Natural killer cell treated with Interleukin-12 subunit alpha and Interleukin-12 subunit beta and Interleukin-15 and Interleukin-18, amount 100 ng/mL, for 72 hours (primary cell): ENCODE results near the gene HLA-DQB2. TPM values are rescaled to one million over a fixed set of nuclear protein-coding genes. Genes with fewer than 3 reads are reported as not detected.
"Not testable (repeated sequence)": the region's sequence is repeated elsewhere in the genome, so short reads cannot be mapped to it uniquely, and the experiment has no call there.

Source experiments
- ATAC-seq, 2 donors: fragments of 150-1000 bp; cut with Tn5 transposase in 1 of 2; sonication (Bioruptor Pico), chemical (Tn5 transposase) in 1 of 2; 2 replicates each; pipeline ENCODE4 v1.10.0; 2021
- DNase-seq: peaks from one replicate; pipeline ENCODE4 v3.0.0; 2022; ENCODE audit warnings: low spot score
- H3K27ac Mint-ChIP-seq, 2 donors: 1 replicate in 1 of 2; 2 replicates in 1 of 2; pipeline ENCODE4 v1.8.0; 2022; ENCODE audit warnings: mixed read lengths in 2 of 2, mild to moderate bottlenecking in 1 of 2, moderate library complexity in 1 of 2
- H3K27me3 Mint-ChIP-seq, 2 donors: 1 replicate in 1 of 2; 2 replicates in 1 of 2; pipeline ENCODE4 v1.8.0; 2022; ENCODE audit warnings: mixed read lengths in 2 of 2
- H3K36me3 Mint-ChIP-seq: one replicate; pipeline ENCODE4 v1.8.0; 2022; ENCODE audit warnings: mixed read lengths
- H3K4me1 Mint-ChIP-seq, 2 donors: 1 replicate in 1 of 2; 2 replicates in 1 of 2; pipeline ENCODE4 v1.8.0; 2022; ENCODE audit warnings: low read depth in 2 of 2, mixed read lengths in 2 of 2, mild to moderate bottlenecking in 1 of 2
- H3K4me3 Mint-ChIP-seq: one replicate; pipeline ENCODE4 v1.8.0; 2022; ENCODE audit warnings: mixed read lengths
- H3K9me3 Mint-ChIP-seq: 2 replicates; pipeline ENCODE4 v1.8.0; 2022; ENCODE audit warnings: mixed read lengths
- total RNA-seq, 2 donors: library from RNA; stranded (reverse); gene quantifications; one replicate each; pipeline ENCODE4 v1.2.3, GENCODE V29; 2022

HLA-DQB2 gene
- total RNA-seq, 2 donors from 2014 or later: 0.88 to 7.4 TPM

- DNase-seq: no peak
- Mint-ChIP-seq H3K36me3 (no peaks in the 10 kb centered on the region), H3K27me3 (peaks cover 28 to 31% of the 10 kb centered on the region in 2 donors), H3K4me3 (no peak overlapping the region), H3K9me3 (no peaks in the 10 kb centered on the region), H3K4me1 (no peaks in the 10 kb centered on the region), H3K27ac (no peak overlapping the region)
- no peak for ATAC-seq
Measured at GRCh38 chr6:32779036-32779435, 15.7 kb upstream of the HLA-DQB2 start.

DNA sequence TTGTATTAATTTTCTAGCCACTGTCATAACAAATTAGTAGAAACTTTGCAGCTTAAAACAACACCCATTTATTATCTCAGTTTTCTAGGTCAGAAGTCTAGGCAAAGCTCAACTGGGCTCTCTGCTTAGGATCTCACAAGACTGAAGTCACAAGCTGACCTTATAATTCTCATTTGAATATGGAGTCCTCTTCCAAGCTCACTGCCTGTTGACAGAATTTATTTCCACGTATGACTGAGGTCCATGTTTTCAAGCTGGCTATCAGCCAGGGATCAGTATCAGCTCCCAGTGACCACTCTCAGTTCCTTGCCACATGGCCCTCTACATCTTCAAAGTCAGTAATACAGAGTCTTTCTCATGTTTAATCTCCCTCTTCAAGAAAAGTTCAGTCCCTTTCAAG is 11.7 kb upstream of the HLA-DQB2 start:
- H3K9me3 Mint-ChIP-seq: no peaks in the 10 kb centered on the region
- peaks cover 35 to 41% of the 10 kb centered on the region in 2 donors for H3K27me3 Mint-ChIP-seq
- DNase-seq: no peak
- no peaks in the 10 kb centered on the region for H3K36me3 Mint-ChIP-seq
- H3K27ac Mint-ChIP-seq: no peak overlapping the region
- ATAC-seq: no peak
- no peaks in the 10 kb centered on the region for H3K4me1 Mint-ChIP-seq
- H3K4me3 Mint-ChIP-seq: no peak overlapping the region

DNA sequence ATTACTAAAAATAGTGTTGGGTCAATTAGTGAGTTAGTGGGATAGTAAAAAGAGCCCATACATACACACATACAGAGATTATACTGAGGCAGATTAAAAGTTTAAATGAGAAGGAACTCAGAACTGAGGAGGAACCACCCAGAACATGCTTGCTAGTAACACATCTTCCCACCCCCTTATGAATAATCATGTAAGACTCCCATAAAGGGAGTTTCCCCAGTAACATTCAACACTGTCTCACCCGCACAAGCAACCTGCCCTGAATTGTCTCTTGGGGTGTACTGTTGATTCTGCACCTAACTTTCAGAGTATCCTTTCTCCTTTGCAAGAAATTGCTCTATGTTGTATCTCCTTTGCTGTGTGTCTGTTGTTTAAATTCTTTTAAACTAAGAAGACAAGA is 11.1 kb upstream of the HLA-DQB2 start:
- Mint-ChIP-seq H3K36me3 (no peaks in the 10 kb centered on the region), H3K4me1 (no peaks in the 10 kb centered on the region), H3K27ac (no peak overlapping the region), H3K27me3 (peaks cover 36 to 42% of the 10 kb centered on the region in 2 donors), H3K9me3 (no peaks in the 10 kb centered on the region), H3K4me3 (no peak overlapping the region)
- no peak for DNase-seq
- no peak for ATAC-seq

DNA sequence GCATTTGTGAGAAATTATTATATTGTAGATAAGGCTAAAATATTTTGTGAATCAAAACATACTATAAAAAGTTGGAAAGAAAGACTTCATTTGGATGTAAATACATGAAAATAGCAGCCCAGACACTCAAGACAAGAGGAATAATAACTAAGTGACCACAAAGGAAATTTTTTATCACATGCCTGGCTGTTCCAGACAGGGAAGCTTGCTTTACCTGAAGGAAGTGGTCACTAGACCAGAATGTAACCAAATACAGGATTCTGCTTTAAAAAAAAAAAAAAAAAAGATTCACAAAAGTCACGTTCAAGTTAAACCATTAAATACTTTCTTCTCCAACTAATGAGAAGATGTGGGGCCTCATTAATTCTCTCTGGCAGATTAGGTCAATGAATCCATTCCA is 9.3 kb upstream of the HLA-DQB2 start:
- no peak for DNase-seq
- Mint-ChIP-seq H3K4me3 (no peak overlapping the region), H3K4me1 (no peaks in the 10 kb centered on the region), H3K36me3 (no peaks in the 10 kb centered on the region), H3K27ac (no peak overlapping the region), H3K27me3 (peaks cover 42 to 53% of the 10 kb centered on the region in 2 donors), H3K9me3 (no peaks in the 10 kb centered on the region)
- no peak for ATAC-seq

- no peaks in the 10 kb centered on the region for H3K9me3 Mint-ChIP-seq
- H3K27ac Mint-ChIP-seq: no peak overlapping the region
- DNase-seq: no peak
- no peaks in the 10 kb centered on the region for H3K4me1 Mint-ChIP-seq
- no peaks in the 10 kb centered on the region for H3K36me3 Mint-ChIP-seq
- ATAC-seq: no peak
- H3K27me3 Mint-ChIP-seq: peaks cover 36% of the 10 kb centered on the region in 2 donors
- H3K4me3 Mint-ChIP-seq: no peak overlapping the region
Measured at GRCh38 chr6:32764048-32764447, 716 bp upstream of the HLA-DQB2 start.

DNA sequence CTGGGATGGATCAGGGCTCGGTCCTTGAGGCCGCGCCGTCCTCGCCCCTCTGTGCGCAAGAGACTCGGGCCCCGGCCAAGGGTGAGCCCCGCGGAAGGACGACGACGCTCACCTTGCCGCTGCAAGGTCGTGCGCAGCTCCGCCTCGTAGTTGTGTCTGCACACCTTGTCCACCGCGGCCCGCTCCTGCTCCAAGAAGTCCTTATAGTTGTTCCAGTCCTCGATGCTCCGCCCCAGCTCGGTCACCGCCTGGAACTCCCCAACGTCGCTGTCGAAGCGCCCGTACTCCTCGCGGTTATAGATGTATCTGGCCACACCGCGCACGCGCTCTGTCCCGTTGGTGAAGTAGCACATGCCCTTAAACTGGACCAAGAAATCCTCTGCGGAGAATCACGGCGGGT is 1.8 kb downstream of the HLA-DQB2 start:
- Mint-ChIP-seq H3K27ac (no peak overlapping the region), H3K4me3 (peak overlapping the region; percentile 41), H3K36me3 (no peaks in the 10 kb centered on the region), H3K4me1 (no peaks in the 10 kb centered on the region), H3K9me3 (no peaks in the 10 kb centered on the region), H3K27me3 (peaks cover 16 to 33% of the 10 kb centered on the region in 2 donors)
- ATAC-seq (no peak), DNase-seq (no peak)

DNA sequence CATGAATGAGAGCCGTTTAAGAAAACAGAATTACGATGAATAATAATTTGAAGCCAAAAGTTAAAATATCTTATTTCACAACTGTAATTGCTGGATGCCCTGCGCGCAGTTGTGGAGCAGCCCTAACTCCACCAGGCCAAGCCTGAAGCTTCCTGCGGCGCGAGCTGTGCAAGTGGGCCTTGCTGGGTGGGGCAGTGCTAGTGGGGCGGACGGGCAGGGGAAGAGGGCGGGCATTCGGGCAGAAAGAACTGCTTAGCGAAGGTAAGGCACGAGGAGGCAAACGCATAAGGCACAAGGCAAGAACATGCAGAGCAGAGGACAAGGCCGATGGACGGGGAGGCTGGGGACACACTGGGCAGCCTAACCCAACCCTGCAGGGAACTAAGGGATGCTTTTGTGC is 2.3 kb downstream of the HLA-DQB2 start:
- Mint-ChIP-seq H3K36me3 (no peaks in the 10 kb centered on the region), H3K9me3 (no peaks in the 10 kb centered on the region), H3K4me1 (no peaks in the 10 kb centered on the region), H3K27me3 (peaks cover 11 to 35% of the 10 kb centered on the region in 2 donors), H3K27ac (no peak overlapping the region), H3K4me3 (peak overlapping the region; percentile 44)
- peak in 1 of 2 donors; percentile 71 for ATAC-seq
- no peak for DNase-seq

GRCh38 chr6:32759669-32760068 is 3.7 kb downstream of the HLA-DQB2 start:
- ATAC-seq: no peak
- H3K36me3 Mint-ChIP-seq: no peaks in the 10 kb centered on the region
- no peak overlapping the region for H3K27ac Mint-ChIP-seq
- H3K9me3 Mint-ChIP-seq: no peaks in the 10 kb centered on the region
- no peak for DNase-seq
- H3K27me3 Mint-ChIP-seq: peaks cover 15 to 40% of the 10 kb centered on the region in 2 donors
- no peaks in the 10 kb centered on the region for H3K4me1 Mint-ChIP-seq
- H3K4me3 Mint-ChIP-seq: no peak overlapping the region

- no peak for ATAC-seq
- H3K4me1 Mint-ChIP-seq: no peaks in the 10 kb centered on the region
- H3K27ac Mint-ChIP-seq: no peak overlapping the region
- H3K9me3 Mint-ChIP-seq: no peaks in the 10 kb centered on the region
- H3K36me3 Mint-ChIP-seq: no peaks in the 10 kb centered on the region
- peaks cover 39 to 53% of the 10 kb centered on the region in 2 donors for H3K27me3 Mint-ChIP-seq
- DNase-seq: no peak
- H3K4me3 Mint-ChIP-seq: no peak overlapping the region
Measured at GRCh38 chr6:32752580-32752979, 10.8 kb downstream of the HLA-DQB2 start.

GRCh38 chr6:32745649-32746048 is 17.7 kb downstream of the HLA-DQB2 start:
- DNase-seq, H3K9me3 Mint-ChIP-seq, H3K27ac Mint-ChIP-seq, H3K36me3 Mint-ChIP-seq, H3K4me3 Mint-ChIP-seq: not testable (repeated sequence)
- peaks cover 10 to 18% of the 10 kb centered on the region in 2 donors for H3K27me3 Mint-ChIP-seq
- H3K4me1 Mint-ChIP-seq: peaks cover 13 to 14% of the 10 kb centered on the region in 2 donors
- peak; percentile 46 to 56 for ATAC-seq

DNA sequence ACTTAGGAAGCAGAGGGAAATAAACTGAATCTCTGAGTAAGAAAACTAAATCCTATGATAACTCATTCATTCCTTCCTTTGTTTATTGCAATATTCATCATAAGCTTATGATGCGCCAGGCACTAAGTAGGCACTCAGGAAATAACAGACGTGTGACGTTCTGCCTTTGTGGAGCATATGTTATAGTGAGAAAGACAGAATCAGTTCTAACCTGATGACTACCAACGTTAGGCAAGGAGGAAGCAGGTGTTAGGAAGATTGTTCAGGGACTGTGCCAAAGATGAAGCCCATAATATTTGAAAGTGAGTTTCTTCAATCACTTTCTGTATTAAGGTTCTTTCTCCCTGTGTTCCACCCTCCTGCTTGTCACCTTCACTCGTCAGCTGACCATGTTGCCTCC is 18.6 kb downstream of the HLA-DQB2 start:
- Mint-ChIP-seq H3K4me3 (no peak overlapping the region), H3K36me3 (no peaks in the 10 kb centered on the region), H3K4me1 (peaks cover 13 to 14% of the 10 kb centered on the region in 2 donors), H3K27me3 (peaks cover 10 to 18% of the 10 kb centered on the region in 2 donors), H3K27ac (no peak overlapping the region), H3K9me3 (no peaks in the 10 kb centered on the region)
- ATAC-seq: no peak
- no peak for DNase-seq

DNA sequence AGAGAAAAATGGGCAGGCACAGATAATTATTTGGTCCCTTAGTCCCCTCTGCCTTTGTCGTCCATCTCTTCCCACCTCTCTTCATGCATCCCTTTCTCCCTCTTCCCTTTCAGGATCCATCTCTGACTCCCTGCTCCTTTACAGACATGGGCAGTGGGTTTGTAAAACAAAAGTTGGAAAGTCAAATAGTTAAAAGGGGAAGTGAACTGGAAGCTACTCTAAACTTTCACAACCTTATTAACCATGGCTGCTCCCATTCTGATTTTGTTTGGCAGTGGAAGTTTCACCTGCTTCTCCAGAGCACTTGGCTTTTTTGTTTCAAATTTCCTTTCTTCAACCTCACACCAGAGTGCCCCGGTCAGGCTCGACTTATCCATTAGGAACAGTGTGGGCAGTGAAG is 21.0 kb downstream of the HLA-DQB2 start:
- H3K27me3 Mint-ChIP-seq: peaks cover 10 to 22% of the 10 kb centered on the region in 2 donors

DNA sequence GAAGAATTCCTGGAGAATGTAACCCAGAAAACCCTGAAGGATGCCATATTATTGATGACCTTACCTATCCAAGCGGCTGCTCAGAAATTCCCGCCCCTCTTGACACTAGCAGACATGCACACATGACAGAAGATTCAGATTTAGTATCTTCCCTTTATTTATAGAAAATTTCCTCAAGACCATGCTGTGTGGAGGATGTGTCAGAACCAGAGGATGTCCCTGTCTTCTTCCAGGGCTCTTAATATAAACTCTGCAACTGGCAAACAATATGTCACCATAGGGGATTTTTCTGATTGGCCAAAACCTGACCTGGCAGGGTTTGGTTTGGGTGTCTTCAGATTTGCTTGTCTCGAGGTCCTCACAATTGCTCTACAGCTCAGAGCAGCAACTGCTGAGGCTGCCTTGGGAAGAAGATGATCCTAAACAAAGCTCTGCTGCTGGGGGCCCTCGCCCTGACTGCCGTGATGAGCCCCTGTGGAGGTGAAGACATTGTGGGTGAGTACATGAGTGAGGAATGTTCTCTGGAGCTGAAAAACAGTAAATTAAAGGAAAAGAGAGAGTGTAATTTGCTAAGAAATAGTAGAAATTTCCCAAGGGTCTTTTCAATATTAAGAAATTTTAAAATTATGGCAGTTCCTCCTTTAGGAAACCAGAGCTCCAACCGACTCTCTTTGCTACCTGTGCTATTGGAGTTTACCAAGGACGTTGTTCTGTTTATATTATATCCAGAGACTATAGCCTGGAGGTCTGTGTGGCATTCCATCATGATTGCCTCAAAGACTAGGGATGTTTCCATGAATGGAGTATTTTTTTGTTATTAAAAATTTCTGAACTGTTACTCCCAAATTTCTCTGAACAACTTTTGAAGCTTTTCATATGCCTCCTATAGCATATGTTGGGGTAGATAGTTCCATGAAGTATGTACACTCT is 22.0 kb downstream of the HLA-DQB2 start, which contains the start of gene HLA-DQA2:
HLA-DQA2 (plus strand) TSS at position 361 of the 930 bp plus-strand sequence; CDS start at position 414, 53 bp downstream.
- Mint-ChIP-seq H3K9me3 (no peaks in the 10 kb centered on the region), H3K4me1 (peaks cover 13 to 14% of the 10 kb centered on the region in 2 donors), H3K27ac (no peak within 1 kb of the TSS), H3K36me3 (no peaks in the 10 kb centered on the region), H3K4me3 (no peak within 1 kb of the TSS), H3K27me3 (peaks cover 10 to 22% of the 10 kb centered on the region in 2 donors)
- ATAC-seq (no peak), DNase-seq (no peak)

More for the DNA sequence above, 21.0 kb downstream of the HLA-DQB2 start:
- H3K27ac Mint-ChIP-seq: no peak overlapping the region
- no peaks in the 10 kb centered on the region for H3K36me3 Mint-ChIP-seq
- no peak overlapping the region for H3K4me3 Mint-ChIP-seq
- no peak for ATAC-seq
- DNase-seq: no peak
- H3K9me3 Mint-ChIP-seq: no peaks in the 10 kb centered on the region
- H3K4me1 Mint-ChIP-seq: peaks cover 13 to 14% of the 10 kb centered on the region in 2 donors

DNA sequence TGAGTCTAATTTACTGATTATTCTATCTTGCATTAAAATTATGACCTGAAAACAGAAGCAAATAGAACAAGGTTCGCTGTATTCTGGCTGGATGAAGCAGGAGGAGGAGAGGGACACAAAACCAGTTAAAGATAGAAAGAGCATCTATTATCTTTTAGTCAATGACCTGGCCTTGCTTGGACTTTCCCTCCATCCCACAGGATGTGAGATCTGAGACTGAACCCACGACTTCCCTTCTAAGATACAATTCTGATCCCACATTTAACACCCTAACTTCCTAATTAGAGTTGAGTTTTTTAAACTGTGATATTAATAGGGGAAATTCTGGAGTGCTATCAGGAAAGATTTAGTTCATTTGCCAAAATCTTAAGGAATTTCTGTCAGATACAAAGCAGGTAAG is 25.2 kb downstream of the HLA-DQB2 start:
- H3K27me3 Mint-ChIP-seq: peaks cover 20 to 23% of the 10 kb centered on the region in 2 donors
- no peak overlapping the region for H3K4me3 Mint-ChIP-seq
- no peaks in the 10 kb centered on the region for H3K36me3 Mint-ChIP-seq
- H3K27ac Mint-ChIP-seq: no peak overlapping the region
- ATAC-seq (no peak), DNase-seq (no peak)
- H3K9me3 Mint-ChIP-seq: no peaks in the 10 kb centered on the region
- H3K4me1 Mint-ChIP-seq: no peaks in the 10 kb centered on the region
